H1 (cell line): Measurements from ENCODE around the gene CELF1. TPM values are rescaled to one million over a fixed set of nuclear protein-coding genes. Genes with fewer than 3 reads are reported as not detected.

ENCODE experiments used
- SIX5 ChIP-seq: IDR thresholded peaks from 2 replicates; pipeline ENCODE4 v1.6.1; 2011; ENCODE audit warnings: mild to moderate bottlenecking, low read depth, low read length
- polyA plus RNA-seq, 7 experiments: library from polyadenylated mRNA; depleted of rRNA in 3 of 7; stranded (reverse) in 5 of 7; unstranded in 2 of 7; fragments of >200 nt in 5 of 7; fragments of 200-250 nt in 2 of 7; gene quantifications; 1 replicate in 5 of 7; 2 replicates in 1 of 7; 4 replicates in 1 of 7; pipeline versions ENCODE4 v1.2.1 to v1.2.3, GENCODE V29; 2011 to 2013; ENCODE audit warnings: missing spikeins in 2 of 7, mixed read lengths in 2 of 7
- total RNA-seq: library from RNA; stranded (reverse); fragmentation: NEBNext Ultra II Directional; extraction: Animal tissue kit (Norgen Biotek cat#: 25700); gene quantifications from 2 replicates; pipeline ENCODE4 v1.2.1, GENCODE V29; 2021

The CELF1 gene
- total and polyA plus RNA-seq, 2 of the 8 experiments (the other 6 are each of a cell fraction or from before 2014, with no cell fraction given): 131 to 197 TPM

GRCh38 chr11:47503227-47503626, 49.7 kb downstream of the CELF1 start (continued):
- no peak for TF ChIP-seq SIX5
